ENCODE measurements around the gene PRPSAP1. TPM values are rescaled to one million over a fixed set of nuclear protein-coding genes. Genes with fewer than 3 reads are reported as not detected.

The PRPSAP1 gene
- total and polyA plus RNA-seq, 2 of the 8 experiments (the other 6 are each of a cell fraction or from before 2014, with no cell fraction given), result 32.0 to 54.2 TPM

DNA sequence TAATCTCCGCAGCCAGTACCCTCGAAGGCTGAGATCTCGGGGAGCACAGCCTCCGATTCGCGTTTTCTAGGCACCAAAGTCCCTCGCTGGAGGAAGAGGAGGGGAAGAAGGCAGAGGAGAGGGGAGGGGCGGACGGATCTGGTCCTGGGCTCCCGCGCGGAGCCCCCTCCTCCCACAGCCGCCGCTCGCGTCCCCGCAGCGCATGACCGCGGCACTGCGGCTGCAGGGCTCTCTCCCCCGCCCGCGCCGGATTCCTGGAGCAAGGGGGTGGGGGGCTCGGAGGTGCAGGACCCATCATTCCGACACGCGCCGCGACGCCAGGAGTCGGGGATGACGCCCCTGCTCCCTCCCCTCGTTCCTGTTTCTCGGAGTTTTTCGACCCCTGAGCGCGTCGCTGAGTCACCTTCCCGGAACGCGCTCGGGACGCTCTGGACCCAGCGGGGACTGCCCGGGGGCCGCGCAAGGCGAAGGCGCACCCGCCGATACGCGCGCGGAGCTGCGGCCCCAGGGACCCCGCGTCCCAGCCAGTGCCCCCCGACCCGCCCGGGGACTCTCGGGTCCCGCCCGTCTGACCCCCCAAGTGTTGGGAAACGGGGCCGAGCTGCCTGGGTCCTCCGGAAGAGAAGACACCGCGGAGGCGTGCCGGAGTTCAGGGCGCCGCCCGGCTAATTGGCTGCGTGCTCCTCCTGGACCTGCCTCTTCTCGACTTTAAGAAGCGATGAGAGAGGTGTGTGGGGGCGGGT is 29.3 kb upstream of the PRPSAP1 start (continued):
- TF ChIP-seq RXRA (IDR thresholded peaks at IDR 0.05; ENCODE audit: insufficient read depth, low read depth, low read length) (no peak), PHF8 (conservative IDR thresholded peaks at IDR 0.05; ENCODE audit: low read depth, low read length) (0 out of 2 replicates have a peak, but pooled peaks have one; percentile 32), RNF2 (IDR thresholded peaks at IDR 0.05; ENCODE audit: borderline replicate concordance, low read depth, low read length, missing control alignments, poor library complexity, severe bottlenecking) (peak; percentile 37), SIN3A (conservative IDR thresholded peaks at IDR 0.05 in 1 of 2, IDR thresholded peaks at IDR 0.05 in 1 of 2; ENCODE audit: low read depth in 1 of 2, low read length in 2 of 2) (peak in 1 of 2 experiments; percentile 39; a peak in 1 of 4 replicates), RBBP5 (IDR thresholded peaks at IDR 0.05; ENCODE audit: borderline replicate concordance, low read depth, low read length) (peak; percentile 24; the same call in 1 of the 2 replicates)
- TF ChIP-seq, protein P1, sequence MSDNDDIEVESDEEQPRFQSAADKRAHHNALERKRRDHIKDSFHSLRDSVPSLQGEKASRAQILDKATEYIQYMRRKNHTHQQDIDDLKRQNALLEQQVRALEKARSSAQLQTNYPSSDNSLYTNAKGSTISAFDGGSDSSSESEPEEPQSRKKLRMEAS (IDR thresholded peaks at IDR 0.05), result peak; percentile 71
- TF ChIP-seq, protein P2, sequence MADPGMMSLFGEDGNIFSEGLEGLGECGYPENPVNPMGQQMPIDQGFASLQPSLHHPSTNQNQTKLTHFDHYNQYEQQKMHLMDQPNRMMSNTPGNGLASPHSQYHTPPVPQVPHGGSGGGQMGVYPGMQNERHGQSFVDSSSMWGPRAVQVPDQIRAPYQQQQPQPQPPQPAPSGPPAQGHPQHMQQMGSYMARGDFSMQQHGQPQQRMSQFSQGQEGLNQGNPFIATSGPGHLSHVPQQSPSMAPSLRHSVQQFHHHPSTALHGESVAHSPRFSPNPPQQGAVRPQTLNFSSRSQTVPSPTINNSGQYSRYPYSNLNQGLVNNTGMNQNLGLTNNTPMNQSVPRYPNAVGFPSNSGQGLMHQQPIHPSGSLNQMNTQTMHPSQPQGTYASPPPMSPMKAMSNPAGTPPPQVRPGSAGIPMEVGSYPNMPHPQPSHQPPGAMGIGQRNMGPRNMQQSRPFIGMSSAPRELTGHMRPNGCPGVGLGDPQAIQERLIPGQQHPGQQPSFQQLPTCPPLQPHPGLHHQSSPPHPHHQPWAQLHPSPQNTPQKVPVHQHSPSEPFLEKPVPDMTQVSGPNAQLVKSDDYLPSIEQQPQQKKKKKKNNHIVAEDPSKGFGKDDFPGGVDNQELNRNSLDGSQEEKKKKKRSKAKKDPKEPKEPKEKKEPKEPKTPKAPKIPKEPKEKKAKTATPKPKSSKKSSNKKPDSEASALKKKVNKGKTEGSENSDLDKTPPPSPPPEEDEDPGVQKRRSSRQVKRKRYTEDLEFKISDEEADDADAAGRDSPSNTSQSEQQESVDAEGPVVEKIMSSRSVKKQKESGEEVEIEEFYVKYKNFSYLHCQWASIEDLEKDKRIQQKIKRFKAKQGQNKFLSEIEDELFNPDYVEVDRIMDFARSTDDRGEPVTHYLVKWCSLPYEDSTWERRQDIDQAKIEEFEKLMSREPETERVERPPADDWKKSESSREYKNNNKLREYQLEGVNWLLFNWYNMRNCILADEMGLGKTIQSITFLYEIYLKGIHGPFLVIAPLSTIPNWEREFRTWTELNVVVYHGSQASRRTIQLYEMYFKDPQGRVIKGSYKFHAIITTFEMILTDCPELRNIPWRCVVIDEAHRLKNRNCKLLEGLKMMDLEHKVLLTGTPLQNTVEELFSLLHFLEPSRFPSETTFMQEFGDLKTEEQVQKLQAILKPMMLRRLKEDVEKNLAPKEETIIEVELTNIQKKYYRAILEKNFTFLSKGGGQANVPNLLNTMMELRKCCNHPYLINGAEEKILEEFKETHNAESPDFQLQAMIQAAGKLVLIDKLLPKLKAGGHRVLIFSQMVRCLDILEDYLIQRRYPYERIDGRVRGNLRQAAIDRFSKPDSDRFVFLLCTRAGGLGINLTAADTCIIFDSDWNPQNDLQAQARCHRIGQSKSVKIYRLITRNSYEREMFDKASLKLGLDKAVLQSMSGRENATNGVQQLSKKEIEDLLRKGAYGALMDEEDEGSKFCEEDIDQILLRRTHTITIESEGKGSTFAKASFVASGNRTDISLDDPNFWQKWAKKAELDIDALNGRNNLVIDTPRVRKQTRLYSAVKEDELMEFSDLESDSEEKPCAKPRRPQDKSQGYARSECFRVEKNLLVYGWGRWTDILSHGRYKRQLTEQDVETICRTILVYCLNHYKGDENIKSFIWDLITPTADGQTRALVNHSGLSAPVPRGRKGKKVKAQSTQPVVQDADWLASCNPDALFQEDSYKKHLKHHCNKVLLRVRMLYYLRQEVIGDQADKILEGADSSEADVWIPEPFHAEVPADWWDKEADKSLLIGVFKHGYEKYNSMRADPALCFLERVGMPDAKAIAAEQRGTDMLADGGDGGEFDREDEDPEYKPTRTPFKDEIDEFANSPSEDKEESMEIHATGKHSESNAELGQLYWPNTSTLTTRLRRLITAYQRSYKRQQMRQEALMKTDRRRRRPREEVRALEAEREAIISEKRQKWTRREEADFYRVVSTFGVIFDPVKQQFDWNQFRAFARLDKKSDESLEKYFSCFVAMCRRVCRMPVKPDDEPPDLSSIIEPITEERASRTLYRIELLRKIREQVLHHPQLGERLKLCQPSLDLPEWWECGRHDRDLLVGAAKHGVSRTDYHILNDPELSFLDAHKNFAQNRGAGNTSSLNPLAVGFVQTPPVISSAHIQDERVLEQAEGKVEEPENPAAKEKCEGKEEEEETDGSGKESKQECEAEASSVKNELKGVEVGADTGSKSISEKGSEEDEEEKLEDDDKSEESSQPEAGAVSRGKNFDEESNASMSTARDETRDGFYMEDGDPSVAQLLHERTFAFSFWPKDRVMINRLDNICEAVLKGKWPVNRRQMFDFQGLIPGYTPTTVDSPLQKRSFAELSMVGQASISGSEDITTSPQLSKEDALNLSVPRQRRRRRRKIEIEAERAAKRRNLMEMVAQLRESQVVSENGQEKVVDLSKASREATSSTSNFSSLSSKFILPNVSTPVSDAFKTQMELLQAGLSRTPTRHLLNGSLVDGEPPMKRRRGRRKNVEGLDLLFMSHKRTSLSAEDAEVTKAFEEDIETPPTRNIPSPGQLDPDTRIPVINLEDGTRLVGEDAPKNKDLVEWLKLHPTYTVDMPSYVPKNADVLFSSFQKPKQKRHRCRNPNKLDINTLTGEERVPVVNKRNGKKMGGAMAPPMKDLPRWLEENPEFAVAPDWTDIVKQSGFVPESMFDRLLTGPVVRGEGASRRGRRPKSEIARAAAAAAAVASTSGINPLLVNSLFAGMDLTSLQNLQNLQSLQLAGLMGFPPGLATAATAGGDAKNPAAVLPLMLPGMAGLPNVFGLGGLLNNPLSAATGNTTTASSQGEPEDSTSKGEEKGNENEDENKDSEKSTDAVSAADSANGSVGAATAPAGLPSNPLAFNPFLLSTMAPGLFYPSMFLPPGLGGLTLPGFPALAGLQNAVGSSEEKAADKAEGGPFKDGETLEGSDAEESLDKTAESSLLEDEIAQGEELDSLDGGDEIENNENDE (IDR thresholded peaks at IDR 0.05; ENCODE audit: insufficient replicate concordance, low read length), result no peak
